Spleen (tissue), 7 donors: ENCODE data around the gene IFNGR2.

Source experiments
- POLR2A ChIP-seq, 3 donors: fragments of 450-650 bp; IDR thresholded peaks; one replicate each; pipeline ENCODE4 v1.5.1; 2017; ENCODE audit warnings: antibody characterized with exemption in 3 of 3, mild to moderate bottlenecking in 1 of 3
- TF ChIP-seq, protein P1 (sequence below), 11 experiments: fragments of 200-600 bp in 7 of 11; fragments of 450-650 bp in 4 of 11; sonication (generic) in 4 of 11; IDR thresholded peaks in 8 of 11; conservative IDR thresholded peaks in 3 of 11; 1 replicate in 7 of 11; 2 replicates in 4 of 11; pipeline versions ENCODE4 v1.4.0 to v1.8.0; 2016 to 2021; ENCODE audit warnings: antibody characterized with exemption in 11 of 11, inconsistent platforms in 4 of 11, mild to moderate bottlenecking in 1 of 11
- donor health status: DM: no; HTN: no; CAD: no; lungs with moderate emphysema.
- donor health status: DM: no; HTN: no; CAD: no.
- donor health status: DM: no; HTN: no; CAD: no.

DNA sequence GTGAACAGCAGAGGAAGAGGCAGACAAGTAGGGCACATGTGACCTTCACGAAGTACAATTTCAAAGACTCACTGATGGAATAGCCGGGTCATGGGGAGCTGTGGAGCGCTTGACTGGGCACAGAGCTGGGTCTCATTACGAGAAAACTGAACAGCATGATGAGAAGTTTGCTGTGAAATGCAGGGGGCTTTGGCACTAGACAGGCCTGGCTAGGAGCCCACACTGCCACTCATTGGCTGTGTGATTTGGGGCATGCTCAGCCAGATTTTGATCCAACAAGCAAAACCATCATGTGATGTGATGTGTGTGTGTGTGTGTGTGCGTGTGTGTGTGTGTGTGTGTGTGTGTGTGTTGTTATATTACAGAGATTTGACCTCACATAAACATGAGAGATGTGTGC lies 4.9 kb upstream of the IFNGR2 start:
- TF ChIP-seq POLR2A (IDR thresholded peaks at IDR 0.05) = no peak
- TF ChIP-seq, protein P1, sequence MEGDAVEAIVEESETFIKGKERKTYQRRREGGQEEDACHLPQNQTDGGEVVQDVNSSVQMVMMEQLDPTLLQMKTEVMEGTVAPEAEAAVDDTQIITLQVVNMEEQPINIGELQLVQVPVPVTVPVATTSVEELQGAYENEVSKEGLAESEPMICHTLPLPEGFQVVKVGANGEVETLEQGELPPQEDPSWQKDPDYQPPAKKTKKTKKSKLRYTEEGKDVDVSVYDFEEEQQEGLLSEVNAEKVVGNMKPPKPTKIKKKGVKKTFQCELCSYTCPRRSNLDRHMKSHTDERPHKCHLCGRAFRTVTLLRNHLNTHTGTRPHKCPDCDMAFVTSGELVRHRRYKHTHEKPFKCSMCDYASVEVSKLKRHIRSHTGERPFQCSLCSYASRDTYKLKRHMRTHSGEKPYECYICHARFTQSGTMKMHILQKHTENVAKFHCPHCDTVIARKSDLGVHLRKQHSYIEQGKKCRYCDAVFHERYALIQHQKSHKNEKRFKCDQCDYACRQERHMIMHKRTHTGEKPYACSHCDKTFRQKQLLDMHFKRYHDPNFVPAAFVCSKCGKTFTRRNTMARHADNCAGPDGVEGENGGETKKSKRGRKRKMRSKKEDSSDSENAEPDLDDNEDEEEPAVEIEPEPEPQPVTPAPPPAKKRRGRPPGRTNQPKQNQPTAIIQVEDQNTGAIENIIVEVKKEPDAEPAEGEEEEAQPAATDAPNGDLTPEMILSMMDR (IDR thresholded peaks at IDR 0.05 in 8 of 11, conservative IDR thresholded peaks at IDR 0.05 in 3 of 11) = no peak
